Right lobe of liver (tissue), 6 donors: Measurements from ENCODE around the gene RASAL2. TPM values are rescaled to one million over a fixed set of nuclear protein-coding genes. Genes with fewer than 3 reads are reported as not detected.
"Not testable (repeated sequence)": the region's sequence is repeated elsewhere in the genome, so short reads cannot be mapped to it uniquely, and the experiment has no call there.

Experiments used
- ATAC-seq, 4 donors: fragments of 200-7000 bp; cut with Tn5 transposase; one replicate each; pipeline ENCODE4 v1.9.1; 2020; ENCODE audit warnings: mild to moderate bottlenecking in 4 of 4, moderate library complexity in 4 of 4
- DNase-seq, 3 donors: peaks; one replicate each; pipeline ENCODE4 v3.0.0-alpha.2; 2020
- H3K27ac ChIP-seq, 3 donors: fragments of 200-600 bp; one replicate each; pipeline ENCODE4 v1.8.0; 2022
- H3K27me3 ChIP-seq, 2 donors: fragments of 200-600 bp; one replicate each; pipeline ENCODE4 v1.8.0; 2022
- H3K36me3 ChIP-seq, 4 donors: fragments of 200-600 bp; sonication (generic) in 1 of 4; one replicate each; pipeline versions ENCODE4 v1.5.1 to v1.8.0; 2017 to 2022; ENCODE audit warnings: control low read depth in 1 of 4
- H3K4me1 ChIP-seq, 4 donors: fragments of 200-600 bp; sonication (generic) in 1 of 4; one replicate each; pipeline versions ENCODE4 v1.5.1 to v1.8.0; 2017 to 2022; ENCODE audit warnings: control low read depth in 1 of 4
- H3K4me3 ChIP-seq, 3 donors: fragments of 200-600 bp; one replicate each; pipeline ENCODE4 v1.8.0; 2022
- H3K9me3 ChIP-seq, 4 donors: fragments of 200-600 bp; sonication (generic) in 1 of 4; one replicate each; pipeline versions ENCODE4 v1.5.1 to v1.8.0; 2017 to 2022; ENCODE audit warnings: control low read depth in 1 of 4
- CTCF ChIP-seq, 4 donors: fragments of 200-600 bp in 3 of 4; fragments of 450-650 bp in 1 of 4; IDR thresholded peaks; one replicate each; pipeline versions ENCODE4 v1.5.1 to v1.8.0; 2016 to 2022; ENCODE audit warnings: antibody characterized with exemption in 4 of 4, mild to moderate bottlenecking in 2 of 4
- POLR2A ChIP-seq: fragments of 450-650 bp; IDR thresholded peaks from one replicate; pipeline ENCODE4 v1.6.1; 2017; ENCODE audit warnings: antibody characterized with exemption, mild to moderate bottlenecking
- WGBS: methylation state at CpG from one replicate; pipeline ENCODE4 v1.1.6; 2018; ENCODE audit warnings: low coverage, low lambda C conversion rate; ENCODE audit not compliant: insufficient coverage; ENCODE audit errors: missing lambda C conversion rate; 5-methylcytosine and 5-hydroxymethylcytosine counted together
- intact Hi-C, 2 donors: fragments of 100-400 bp; cut with DNase I; formaldehyde crosslinking; loops; one replicate each; pipeline versions ENCODE4 v1.11.2 to v1.14.1; 2022
- total RNA-seq, 6 experiments: library from RNA; depleted of rRNA in 2 of 6; stranded (reverse); fragments of >200 nt in 2 of 6; fragmentation: NEBNext Ultra II Directional in 3 of 6; extraction: Animal tissue kit (Norgen Biotek cat#: 25700) in 3 of 6; gene quantifications; one replicate each; pipeline versions ENCODE4 v1.1.0 to v1.2.4, GENCODE V29; 2016 to 2023
- donor health status: DM: no; HTN: yes; CAD: no.
- donor health status: DM: no; HTN: no; CAD: no.
- donor health status: DM: no; HTN: no; CAD: no.
- donor health status: DM: no; HTN: yes; CAD: no.
- donor health status: DM: no; HTN: yes; CAD: no.

The RASAL2 gene
- total RNA-seq, 6 experiments from 2014 or later, result 3.6 to 6.0 (median 5.2) TPM

- H3K4me1 ChIP-seq, result no peaks in the 10 kb centered on the region
- peak in 2 of 4 donors; percentile 28 to 35 for ATAC-seq
- 69% methylated on average over 4 of the region's 5 CpGs for WGBS
- no peaks in the 10 kb centered on the region for H3K36me3 ChIP-seq
- no peak for DNase-seq
- no peak overlapping the region for H3K4me3 ChIP-seq
- H3K27me3 ChIP-seq, result no peaks in the 10 kb centered on the region
- intact Hi-C loops, result no loop called here
- no peak overlapping the region for H3K27ac ChIP-seq
- H3K9me3 ChIP-seq, result no peaks in the 10 kb centered on the region
- TF ChIP-seq POLR2A (no peak), CTCF (IDR thresholded peaks at IDR 0.05) (no peak)
Observed at GRCh38 chr1:178119628-178120027, 25.7 kb downstream of the RASAL2 start.

- 79% methylated on average over 4 of the region's 4 CpGs for WGBS
- H3K27me3 ChIP-seq, result no peaks in the 10 kb centered on the region
- no peak for ATAC-seq
- H3K4me1 ChIP-seq, result no peaks in the 10 kb centered on the region
- no peaks in the 10 kb centered on the region for H3K9me3 ChIP-seq
- no peak overlapping the region for H3K4me3 ChIP-seq
- no peaks in the 10 kb centered on the region for H3K36me3 ChIP-seq
- TF ChIP-seq POLR2A (no peak), CTCF (IDR thresholded peaks at IDR 0.05) (no peak)
- no peak overlapping the region for H3K27ac ChIP-seq
- intact Hi-C loops, result no loop called here
- no peak for DNase-seq
Observed at GRCh38 chr1:178120088-178120487, 26.2 kb downstream of the RASAL2 start.

- DNase-seq, intact Hi-C loops, H3K27ac ChIP-seq, H3K27me3 ChIP-seq, ATAC-seq, H3K4me3 ChIP-seq, H3K4me1 ChIP-seq, H3K9me3 ChIP-seq, H3K36me3 ChIP-seq: not testable (repeated sequence)
- WGBS, result no CpG with 5 or more reads among the region's 7 CpGs
Observed at GRCh38 chr1:178120520-178121052, 26.7 kb downstream of the RASAL2 start.

- no peak for DNase-seq
- TF ChIP-seq POLR2A (no peak), CTCF (IDR thresholded peaks at IDR 0.05) (no peak)
- WGBS, result 63% methylated on average over 4 of the region's 4 CpGs
Observed at GRCh38 chr1:178121883-178122282, 28.0 kb downstream of the RASAL2 start.

GRCh38 chr1:178122283-178122682 is 28.4 kb downstream of the RASAL2 start:
- DNase-seq (no peak), ATAC-seq (peak in 1 of 4 donors; percentile 23)
- H3K27ac ChIP-seq, result no peak overlapping the region
- no peak overlapping the region for H3K4me3 ChIP-seq
- no peaks in the 10 kb centered on the region for H3K9me3 ChIP-seq
- 69% methylated on average over 1 of the region's 1 CpG for WGBS
- H3K27me3 ChIP-seq, result no peaks in the 10 kb centered on the region
- intact Hi-C loops, result no loop called here
- TF ChIP-seq CTCF (IDR thresholded peaks at IDR 0.05) (no peak), POLR2A (no peak)
- H3K36me3 ChIP-seq, result no peaks in the 10 kb centered on the region
- H3K4me1 ChIP-seq, result no peaks in the 10 kb centered on the region

More at GRCh38 chr1:178121883-178122282, 28.0 kb downstream of the RASAL2 start:
- Histone ChIP-seq H3K36me3 (no peaks in the 10 kb centered on the region), H3K27ac (no peak overlapping the region), H3K9me3 (no peaks in the 10 kb centered on the region), H3K4me3 (no peak overlapping the region), H3K27me3 (no peaks in the 10 kb centered on the region), H3K4me1 (no peaks in the 10 kb centered on the region)
- intact Hi-C loops, result no loop called here
- ATAC-seq, result no peak
